ENCODE results near the gene SMIM31. TPM values are rescaled to one million over a fixed set of nuclear protein-coding genes. Genes with fewer than 3 reads are reported as not detected.

SMIM31 gene
- total RNA-seq, 1 experiment from 2014 or later: not detected

GRCh38 chr4:164799410-164799809 lies 45.5 kb downstream of the SMIM31 start:
- TF ChIP-seq EZH2 (IDR thresholded peaks at IDR 0.05; ENCODE audit: low read depth): no peak
- TF ChIP-seq CTCF (conservative IDR thresholded peaks at IDR 0.05): no peak
- DNase-seq: no peak
- Histone ChIP-seq H3K4me2 (no peak overlapping the region), H3K79me2 (ENCODE audit: low read depth) (no peaks in the 10 kb centered on the region), H3K36me3 (ENCODE audit: low read depth) (no peaks in the 10 kb centered on the region), H2AFZ (no peak overlapping the region), H3F3A (ENCODE audit: insufficient read depth, low read depth) (no peaks in the 10 kb centered on the region), H3K4me1 (replicated peaks; ENCODE audit: insufficient read depth) (no peaks in the 10 kb centered on the region), H3K27ac (no peak overlapping the region), H3K4me3 (no peak overlapping the region), H3K27me3 (ENCODE audit: insufficient read depth, low read depth) (no peaks in the 10 kb centered on the region), H4K20me1 (ENCODE audit: insufficient read depth) (no peaks in the 10 kb centered on the region), H3K9me2 (ENCODE audit: insufficient read depth) (no peaks in the 10 kb centered on the region), H3K9me3 (ENCODE audit: insufficient read depth, low read depth) (no peaks in the 10 kb centered on the region)
- no TSS peak for BruUV-seq (replicated peaks)
- POLR2A ChIA-PET (ENCODE audit: unreplicated experiment): no interaction called here
- CTCF ChIA-PET: no interaction called here
- intact Hi-C loops (cut with micrococcal nuclease; ENCODE audit: unreplicated experiment): no loop called here

GRCh38 chr4:164800786-164801185 lies 46.9 kb downstream of the SMIM31 start:
- no peak for DNase-seq
- Histone ChIP-seq H3K27ac (no peak overlapping the region), H3K4me2 (no peak overlapping the region), H3K27me3 (ENCODE audit: insufficient read depth, low read depth) (no peaks in the 10 kb centered on the region), H3F3A (ENCODE audit: insufficient read depth, low read depth) (no peaks in the 10 kb centered on the region), H3K9me3 (ENCODE audit: insufficient read depth, low read depth) (no peaks in the 10 kb centered on the region), H2AFZ (no peak overlapping the region), H4K20me1 (ENCODE audit: insufficient read depth) (no peaks in the 10 kb centered on the region), H3K36me3 (ENCODE audit: low read depth) (no peaks in the 10 kb centered on the region), H3K9me2 (ENCODE audit: insufficient read depth) (no peaks in the 10 kb centered on the region), H3K4me1 (replicated peaks; ENCODE audit: insufficient read depth) (no peaks in the 10 kb centered on the region), H3K79me2 (ENCODE audit: low read depth) (no peaks in the 10 kb centered on the region), H3K4me3 (no peak overlapping the region)
- no peak for TF ChIP-seq CTCF (conservative IDR thresholded peaks at IDR 0.05)
- no peak for TF ChIP-seq EZH2 (IDR thresholded peaks at IDR 0.05; ENCODE audit: low read depth)
- CTCF ChIA-PET: no interaction called here
- intact Hi-C loops (cut with micrococcal nuclease; ENCODE audit: unreplicated experiment): no loop called here
- POLR2A ChIA-PET (ENCODE audit: unreplicated experiment): no interaction called here
- BruUV-seq (replicated peaks): no TSS peak

- Histone ChIP-seq H2AFZ (no peak overlapping the region), H3K79me2 (ENCODE audit: low read depth) (no peaks in the 10 kb centered on the region), H3F3A (ENCODE audit: insufficient read depth, low read depth) (no peaks in the 10 kb centered on the region), H3K27me3 (ENCODE audit: insufficient read depth, low read depth) (no peaks in the 10 kb centered on the region), H3K4me1 (replicated peaks; ENCODE audit: insufficient read depth) (no peaks in the 10 kb centered on the region), H3K36me3 (ENCODE audit: low read depth) (no peaks in the 10 kb centered on the region), H4K20me1 (ENCODE audit: insufficient read depth) (no peaks in the 10 kb centered on the region), H3K9me2 (ENCODE audit: insufficient read depth) (no peaks in the 10 kb centered on the region), H3K4me3 (no peak overlapping the region), H3K27ac (no peak overlapping the region), H3K9me3 (ENCODE audit: insufficient read depth, low read depth) (no peaks in the 10 kb centered on the region), H3K4me2 (no peak overlapping the region)
- intact Hi-C loops (cut with micrococcal nuclease; ENCODE audit: unreplicated experiment): no loop called here
- no TSS peak for BruUV-seq (replicated peaks)
- no peak for TF ChIP-seq EZH2 (IDR thresholded peaks at IDR 0.05; ENCODE audit: low read depth)
- TF ChIP-seq CTCF (conservative IDR thresholded peaks at IDR 0.05): no peak
- no peak for DNase-seq
- ChIA-PET CTCF (no interaction called here), POLR2A (ENCODE audit: unreplicated experiment) (no interaction called here)
Measured at GRCh38 chr4:164802301-164802901, 48.5 kb downstream of the SMIM31 start.
